H1 (cell line): ENCODE results near the gene ZNF786. TPM values are rescaled to one million over a fixed set of nuclear protein-coding genes. Genes with fewer than 3 reads are reported as not detected.

ENCODE experiments used
- CTCF ChIA-PET: fragments of 300-600 bp; sonication (Branson Sonifier 250); formaldehyde crosslinking; loops from one replicate; lab custom pipeline; 2021; ENCODE audit not compliant: partially characterized antibody; lab: Charles Lee
- POLR2A ChIA-PET: fragments of 300-600 bp; sonication (Branson Sonifier 250); formaldehyde crosslinking; loops from one replicate; lab custom pipeline; 2021; ENCODE audit warnings: inconsistent platforms; ENCODE audit not compliant: partially characterized antibody; lab: Charles Lee
- DNase-seq, 2 experiments: peaks; one replicate each; pipeline versions ENCODE4 v3.0.0 to v3.0.0-alpha.2; 2010 to 2022; ENCODE audit warnings: low spot score in 2 of 2, low read depth in 1 of 2, mixed read lengths in 1 of 2
- FAIRE-seq: peaks from 2 replicates; lab custom pipeline; 2011; peaks lifted over from hg19 to GRCh38; lab: Jason Lieb, UNC
- H2AFZ ChIP-seq: 2 replicates; pipeline ENCODE4 v1.8.1; 2012; ENCODE audit warnings: low read length, inconsistent platforms
- H2AK5ac ChIP-seq: 2 replicates; pipeline ENCODE4 v1.6.1; 2013; ENCODE audit warnings: low read depth, low read length
- H2BK120ac ChIP-seq: replicated peaks from 2 replicates; pipeline ENCODE3; 2013; ENCODE audit warnings: low read depth, low read length, inconsistent platforms
- H2BK12ac ChIP-seq: 2 replicates; pipeline ENCODE4 v1.6.1; 2013; ENCODE audit warnings: low read depth, low read length
- H2BK15ac ChIP-seq: 2 replicates; pipeline ENCODE4 v1.6.1; 2013; ENCODE audit warnings: low read length
- H2BK20ac ChIP-seq: 2 replicates; pipeline ENCODE4 v1.6.1; 2013; ENCODE audit warnings: low read length
- H2BK5ac ChIP-seq: 2 replicates; pipeline ENCODE4 v1.6.1; 2013; ENCODE audit warnings: low read depth, low read length
- H3K14ac ChIP-seq: 2 replicates; pipeline ENCODE4 v1.6.1; 2013; ENCODE audit warnings: inconsistent platforms; ENCODE audit not compliant: insufficient read length
- H3K18ac ChIP-seq: 2 replicates; pipeline ENCODE4 v1.6.1; 2013; ENCODE audit warnings: low read length; ENCODE audit errors: extremely low read depth
- H3K23ac ChIP-seq: 2 replicates; pipeline ENCODE4 v1.6.1; 2013; ENCODE audit warnings: inconsistent platforms; ENCODE audit not compliant: insufficient read length
- H3K23me2 ChIP-seq: 2 replicates; pipeline ENCODE4 v1.6.1; 2013; ENCODE audit warnings: low read depth, low read length
- H3K27ac ChIP-seq: 2 replicates; pipeline ENCODE4 v1.6.1; 2011; ENCODE audit warnings: low read depth, low read length, inconsistent platforms
- H3K27me3 ChIP-seq, 4 experiments: replicated peaks in 1 of 4; 1 replicate in 1 of 4; 2 replicates in 3 of 4; pipeline versions ENCODE4 v1.6.1 to v1.8.1; 2011 to 2013; ENCODE audit warnings: low read length in 3 of 4, mild to moderate bottlenecking in 3 of 4, inconsistent platforms in 2 of 4, mixed read lengths in 2 of 4, moderate library complexity in 1 of 4; ENCODE audit not compliant: control insufficient read depth in 3 of 4, insufficient read depth in 3 of 4; ENCODE audit errors: extremely low read depth in 1 of 4
- H3K36me3 ChIP-seq, 4 experiments: 2 replicates each; pipeline versions ENCODE4 v1.6.1 to v1.8.1; 2011 to 2013; ENCODE audit warnings: mild to moderate bottlenecking in 4 of 4, low read length in 3 of 4, moderate library complexity in 2 of 4, control low read depth in 1 of 4, inconsistent platforms in 1 of 4; ENCODE audit not compliant: insufficient read depth in 4 of 4, control insufficient read depth in 2 of 4
- H3K4ac ChIP-seq: replicated peaks from 2 replicates; pipeline ENCODE3; 2013; ENCODE audit warnings: low read length, low read depth, mixed read lengths, inconsistent platforms; ENCODE audit not compliant: insufficient read length
- H3K4me1 ChIP-seq, 4 experiments: replicated peaks in 1 of 4; 1 replicate in 1 of 4; 2 replicates in 3 of 4; pipeline versions ENCODE4 v1.6.1 to v1.8.1; 2011 to 2013; ENCODE audit warnings: low read length in 3 of 4, inconsistent platforms in 2 of 4, mixed read lengths in 1 of 4; ENCODE audit not compliant: insufficient read depth in 4 of 4, control insufficient read depth in 3 of 4
- H3K4me2 ChIP-seq, 2 experiments: 2 replicates each; pipeline versions ENCODE4 v1.6.1 to v1.8.1; 2011 to 2013; ENCODE audit warnings: low read depth in 2 of 2, low read length in 2 of 2, control low read depth in 1 of 2, inconsistent platforms in 1 of 2, mild to moderate bottlenecking in 1 of 2; ENCODE audit not compliant: insufficient read depth in 1 of 2
- H3K4me3 ChIP-seq, 4 experiments: fragments of 200-600, 300-600 bp in 1 of 4; sonication (generic), shearing (Covaris generic), sonication (Bioruptor Twin) in 1 of 4; 2 replicates each; pipeline versions ENCODE4 v1.5.1 to v1.8.1; 2011 to 2016; ENCODE audit warnings: low read length in 4 of 4, low read depth in 3 of 4, control low read depth in 2 of 4, inconsistent platforms in 2 of 4, mild to moderate bottlenecking in 2 of 4, mixed read lengths in 1 of 4, moderate library complexity in 1 of 4; ENCODE audit not compliant: insufficient read depth in 2 of 4; ENCODE audit errors: extremely low read depth in 1 of 4
- H3K56ac ChIP-seq: replicated peaks from 2 replicates; pipeline ENCODE3; 2013; ENCODE audit warnings: low read depth, mild to moderate bottlenecking, mixed read lengths, low read length, inconsistent platforms; ENCODE audit not compliant: insufficient read length
- H3K79me1 ChIP-seq: 2 replicates; pipeline ENCODE4 v1.6.1; 2013; ENCODE audit warnings: low read depth, low read length, control low read depth
- H3K79me2 ChIP-seq, 2 experiments: 2 replicates each; pipeline versions ENCODE4 v1.6.1 to v1.8.1; 2012 to 2013; ENCODE audit warnings: low read length in 2 of 2, mild to moderate bottlenecking in 2 of 2, inconsistent platforms in 1 of 2; ENCODE audit not compliant: insufficient read depth in 2 of 2, control insufficient read depth in 1 of 2
- H3K9ac ChIP-seq, 4 experiments: replicated peaks in 1 of 4; 1 replicate in 1 of 4; 2 replicates in 3 of 4; pipeline versions ENCODE4 v1.6.1 to v1.8.1; 2011 to 2013; ENCODE audit warnings: low read depth in 3 of 4, low read length in 3 of 4, control low read depth in 2 of 4, mild to moderate bottlenecking in 2 of 4, moderate library complexity in 2 of 4, inconsistent platforms in 1 of 4; ENCODE audit errors: extremely low read depth in 1 of 4
- H3K9me3 ChIP-seq, 2 experiments: 2 replicates each; pipeline versions ENCODE4 v1.6.1 to v1.8.1; 2012 to 2013; ENCODE audit warnings: mild to moderate bottlenecking in 2 of 2, moderate library complexity in 2 of 2, control low read depth in 1 of 2, inconsistent platforms in 1 of 2, low read depth in 1 of 2, low read length in 1 of 2, mixed read lengths in 1 of 2; ENCODE audit not compliant: insufficient read depth in 2 of 2
- H4K20me1 ChIP-seq, 2 experiments: replicated peaks in 1 of 2; 2 replicates each; pipeline versions ENCODE3 to v1.8.1; 2011 to 2013; ENCODE audit warnings: inconsistent platforms in 2 of 2, low read length in 2 of 2, mild to moderate bottlenecking in 1 of 2; ENCODE audit not compliant: insufficient read depth in 2 of 2, control insufficient read depth in 1 of 2
- H4K5ac ChIP-seq: 2 replicates; pipeline ENCODE4 v1.6.1; 2013; ENCODE audit warnings: low read length, low read depth, mixed read lengths, inconsistent platforms; ENCODE audit not compliant: insufficient read length
- H4K8ac ChIP-seq: 2 replicates; pipeline ENCODE4 v1.8.0; 2013; ENCODE audit warnings: mild to moderate bottlenecking, moderate library complexity, low read length, inconsistent platforms; ENCODE audit not compliant: insufficient read depth; ENCODE audit errors: extremely low read depth
- H4K91ac ChIP-seq: replicated peaks from 2 replicates; pipeline ENCODE3; 2013; ENCODE audit warnings: low read length, mixed read lengths, inconsistent platforms; ENCODE audit not compliant: insufficient read length
- ASH2L ChIP-seq: fragments of 200-600, 300-600 bp; sonication (generic); IDR thresholded peaks from one replicate; pipeline ENCODE4 v1.7.1; 2017; ENCODE audit warnings: low read length
- BACH1 ChIP-seq: IDR thresholded peaks from 2 replicates; pipeline ENCODE4 v1.6.1; 2012; ENCODE audit warnings: low read length, improper control_type of control experiment
- BCL11A ChIP-seq, 2 experiments: IDR thresholded peaks; one replicate each; pipeline ENCODE4 v1.6.1; 2011; ENCODE audit warnings: low read depth in 2 of 2, low read length in 2 of 2, mild to moderate bottlenecking in 2 of 2
- CBX8 ChIP-seq: fragments of 300-800, 300-1000 bp; sonication (generic); IDR thresholded peaks from 2 replicates; pipeline ENCODE4 v1.7.1; 2016; ENCODE audit warnings: low read depth, low read length, borderline replicate concordance
- CHD1 ChIP-seq: IDR thresholded peaks from 2 replicates; pipeline ENCODE4 v1.6.1; 2012; ENCODE audit warnings: low read depth, low read length, improper control_type of control experiment
- EZH2 ChIP-seq: fragments of 200-600 bp; sonication (generic); IDR thresholded peaks from 2 replicates; pipeline ENCODE4 v1.7.1; 2012; ENCODE audit warnings: low read depth, mild to moderate bottlenecking, moderate library complexity, low read length, inconsistent platforms; ENCODE audit not compliant: severe bottlenecking
- GABPA ChIP-seq: IDR thresholded peaks from 2 replicates; pipeline ENCODE4 v1.6.1; 2011; ENCODE audit warnings: mild to moderate bottlenecking, low read length, moderate library complexity, borderline replicate concordance; ENCODE audit not compliant: insufficient read depth
- JUN ChIP-seq: IDR thresholded peaks from 2 replicates; pipeline ENCODE4 v1.6.1; 2011; ENCODE audit warnings: low read depth, mild to moderate bottlenecking, improper control_type of control experiment, low read length
- NRF1 ChIP-seq: IDR thresholded peaks from 2 replicates; pipeline ENCODE4 v1.6.1; 2011; ENCODE audit warnings: mild to moderate bottlenecking, low read depth, low read length, improper control_type of control experiment
- RFX5 ChIP-seq: IDR thresholded peaks from 2 replicates; pipeline ENCODE4 v1.6.1; 2011; ENCODE audit warnings: low read depth, low read length, improper control_type of control experiment, borderline replicate concordance
- SIX5 ChIP-seq: IDR thresholded peaks from 2 replicates; pipeline ENCODE4 v1.6.1; 2011; ENCODE audit warnings: mild to moderate bottlenecking, low read depth, low read length
- SRF ChIP-seq: IDR thresholded peaks from 2 replicates; pipeline ENCODE4 v1.6.1; 2011; ENCODE audit warnings: mild to moderate bottlenecking, low read depth, low read length, moderate library complexity
- SUZ12 ChIP-seq: fragments of 200-600 bp; sonication (generic); IDR thresholded peaks from 2 replicates; pipeline ENCODE4 v1.6.1; 2012; ENCODE audit warnings: mild to moderate bottlenecking, inconsistent platforms, low read length, moderate library complexity, mixed read lengths
- WGBS, 2 experiments: shearing (Covaris generic) in 1 of 2; methylation state at CpG; one replicate each; pipeline versions ENCODE4 v1.1.6 to v1.1.7; 2013 to 2015; ENCODE audit warnings: low lambda C conversion rate in 2 of 2, mixed read lengths in 2 of 2, inconsistent platforms in 1 of 2, low coverage in 1 of 2, missing lambda C conversion rate in 1 of 2; ENCODE audit not compliant: insufficient replicate concordance in 2 of 2, insufficient coverage in 1 of 2, insufficient read length in 1 of 2; ENCODE audit errors: extremely low coverage in 1 of 2, missing lambda C conversion rate in 1 of 2; 5-methylcytosine and 5-hydroxymethylcytosine counted together
- polyA plus RNA-seq, 7 experiments: library from polyadenylated mRNA; depleted of rRNA in 3 of 7; stranded (reverse) in 5 of 7; unstranded in 2 of 7; fragments of >200 nt in 5 of 7; fragments of 200-250 nt in 2 of 7; gene quantifications; 1 replicate in 5 of 7; 2 replicates in 1 of 7; 4 replicates in 1 of 7; pipeline versions ENCODE4 v1.2.1 to v1.2.3, GENCODE V29; 2011 to 2013; ENCODE audit warnings: missing spikeins in 2 of 7, mixed read lengths in 2 of 7
- total RNA-seq: library from RNA; stranded (reverse); fragmentation: NEBNext Ultra II Directional; extraction: Animal tissue kit (Norgen Biotek cat#: 25700); gene quantifications from 2 replicates; pipeline ENCODE4 v1.2.1, GENCODE V29; 2021

The ZNF786 gene
- total and polyA plus RNA-seq, 2 of the 8 experiments (the other 6 are each of a cell fraction or from before 2014, with no cell fraction given): 7.7 to 16.3 TPM

GRCh38 chr7:149046416-149046815, 44.1 kb downstream of the ZNF786 start:
- no peaks in the 10 kb centered on the region for H3K4me1 ChIP-seq
- no peak overlapping the region for H4K91ac ChIP-seq
- no peak overlapping the region for H3K9ac ChIP-seq
- ChIA-PET POLR2A (interaction anchor here (1.0 to 1.4 kb wide), 2 partner anchors 24 to 42 kb away, joined by 3 to 4 read pairs; no protein-coding TSS in a partner anchor), CTCF (interaction anchor here (1.1 to 1.4 kb wide), 2 partner anchors 19 to 25 kb away, joined by 3 read pairs; no protein-coding TSS in a partner anchor)
- no peak for DNase-seq
- H3K18ac ChIP-seq: no peak overlapping the region
- H3K23ac ChIP-seq: no peak overlapping the region
- no peak overlapping the region for H2BK5ac ChIP-seq
- 98% methylated on average over 2 of the region's 2 CpGs; no CpG with 5 or more reads in 1 of the 2 experiments for WGBS, 2 experiments
- no peak overlapping the region for H4K5ac ChIP-seq
- FAIRE-seq: no peak
- H2AK5ac ChIP-seq: no peak overlapping the region
- H3K9me3 ChIP-seq: no peaks in the 10 kb centered on the region
- H2BK20ac ChIP-seq: no peak overlapping the region
- no peak overlapping the region for H2BK15ac ChIP-seq
- H3K23me2 ChIP-seq: no peaks in the 10 kb centered on the region
- no peaks in the 10 kb centered on the region for H3K79me1 ChIP-seq
- no peak overlapping the region for H2BK120ac ChIP-seq
- no peak overlapping the region for H3K4ac ChIP-seq
- no peak overlapping the region for H3K4me3 ChIP-seq
- H3K79me2 ChIP-seq: no peaks in the 10 kb centered on the region
- H3K4me2 ChIP-seq: no peak overlapping the region
- no peak overlapping the region for H4K8ac ChIP-seq
- H3K14ac ChIP-seq: no peak overlapping the region
- no peak overlapping the region for H3K27ac ChIP-seq
- no peak overlapping the region for H2BK12ac ChIP-seq
- H3K27me3 ChIP-seq: no peaks in the 10 kb centered on the region
- H4K20me1 ChIP-seq: no peaks in the 10 kb centered on the region
- H2AFZ ChIP-seq: no peak overlapping the region
- no peak overlapping the region for H3K56ac ChIP-seq
- no peaks in the 10 kb centered on the region for H3K36me3 ChIP-seq
- TF ChIP-seq CHD1 (no peak), CBX8 (no peak), SIX5 (no peak), RFX5 (no peak), BCL11A (IDR thresholded peaks at IDR 0.05; ENCODE audit: low read depth in 2 of 2, low read length in 2 of 2) (no peak), GABPA (no peak), ASH2L (no peak), NRF1 (no peak), EZH2 (no peak), SUZ12 (no peak), JUN (no peak), SRF (no peak), BACH1 (no peak)
